ENCODE data around the gene RALGAPA1.

RALGAPA1 gene

DNA sequence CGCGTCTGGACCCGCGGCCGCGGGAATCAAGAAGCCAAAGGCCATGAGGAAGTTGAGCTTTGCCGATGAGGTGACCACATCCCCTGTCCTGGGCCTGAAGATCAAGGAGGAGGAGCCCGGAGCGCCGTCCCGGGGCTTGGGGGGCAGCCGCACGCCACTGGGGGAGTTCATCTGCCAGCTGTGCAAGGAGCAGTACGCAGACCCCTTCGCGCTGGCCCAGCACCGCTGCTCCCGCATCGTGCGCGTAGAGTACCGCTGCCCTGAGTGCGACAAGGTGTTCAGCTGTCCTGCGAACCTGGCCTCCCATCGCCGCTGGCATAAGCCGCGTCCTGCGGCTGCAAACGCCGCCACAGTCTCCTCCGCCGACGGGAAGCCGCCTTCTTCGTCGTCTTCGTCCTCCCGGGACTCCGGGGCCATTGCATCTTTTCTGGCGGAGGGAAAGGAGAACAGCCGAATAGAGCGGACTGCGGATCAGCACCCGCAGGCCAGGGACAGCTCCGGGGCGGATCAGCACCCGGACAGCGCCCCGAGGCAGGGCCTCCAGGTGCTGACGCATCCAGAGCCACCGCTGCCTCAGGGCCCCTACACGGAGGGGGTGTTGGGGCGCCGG lies 274.1 kb downstream of the RALGAPA1 start:
- TF ChIP-seq, protein P1, sequence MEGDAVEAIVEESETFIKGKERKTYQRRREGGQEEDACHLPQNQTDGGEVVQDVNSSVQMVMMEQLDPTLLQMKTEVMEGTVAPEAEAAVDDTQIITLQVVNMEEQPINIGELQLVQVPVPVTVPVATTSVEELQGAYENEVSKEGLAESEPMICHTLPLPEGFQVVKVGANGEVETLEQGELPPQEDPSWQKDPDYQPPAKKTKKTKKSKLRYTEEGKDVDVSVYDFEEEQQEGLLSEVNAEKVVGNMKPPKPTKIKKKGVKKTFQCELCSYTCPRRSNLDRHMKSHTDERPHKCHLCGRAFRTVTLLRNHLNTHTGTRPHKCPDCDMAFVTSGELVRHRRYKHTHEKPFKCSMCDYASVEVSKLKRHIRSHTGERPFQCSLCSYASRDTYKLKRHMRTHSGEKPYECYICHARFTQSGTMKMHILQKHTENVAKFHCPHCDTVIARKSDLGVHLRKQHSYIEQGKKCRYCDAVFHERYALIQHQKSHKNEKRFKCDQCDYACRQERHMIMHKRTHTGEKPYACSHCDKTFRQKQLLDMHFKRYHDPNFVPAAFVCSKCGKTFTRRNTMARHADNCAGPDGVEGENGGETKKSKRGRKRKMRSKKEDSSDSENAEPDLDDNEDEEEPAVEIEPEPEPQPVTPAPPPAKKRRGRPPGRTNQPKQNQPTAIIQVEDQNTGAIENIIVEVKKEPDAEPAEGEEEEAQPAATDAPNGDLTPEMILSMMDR (IDR thresholded peaks at IDR 0.05; ENCODE audit: low read length), result no peak
- no peak for TF ChIP-seq EZH2 (IDR thresholded peaks at IDR 0.05; ENCODE audit: borderline replicate concordance, low read length)
- Histone ChIP-seq H3K27ac (ENCODE audit: low read depth, low read length, poor library complexity, severe bottlenecking) (no peak overlapping the region), H3K9me2 (ENCODE audit: low read depth, low read length) (no peaks in the 10 kb centered on the region), H2AFZ (ENCODE audit: low read length) (no peak overlapping the region), H4K20me1 (ENCODE audit: insufficient read depth, low read length) (no peaks in the 10 kb centered on the region), H3K4me2 (ENCODE audit: low read length) (peak overlapping the region; percentile 79), H3K27me3 (ENCODE audit: insufficient read depth, low read length) (no peaks in the 10 kb centered on the region), H3K79me2 (ENCODE audit: insufficient read depth, low read length) (no peaks in the 10 kb centered on the region), H3K36me3 (ENCODE audit: insufficient read depth, low read length) (no peaks in the 10 kb centered on the region), H3K9ac (ENCODE audit: low read length) (no peak overlapping the region; the same call in 1 of the 2 replicates), H3F3A (ENCODE audit: insufficient read depth, low read length) (no peaks in the 10 kb centered on the region), H3K4me1 (ENCODE audit: insufficient read depth, low read length, severe bottlenecking) (peaks cover 12% of the 10 kb centered on the region), H3K4me3 (ENCODE audit: low read depth, low read length, poor library complexity, severe bottlenecking) (peak overlapping the region; percentile 69), H3K9me3 (ENCODE audit: low read length) (no peaks in the 10 kb centered on the region)

DNA sequence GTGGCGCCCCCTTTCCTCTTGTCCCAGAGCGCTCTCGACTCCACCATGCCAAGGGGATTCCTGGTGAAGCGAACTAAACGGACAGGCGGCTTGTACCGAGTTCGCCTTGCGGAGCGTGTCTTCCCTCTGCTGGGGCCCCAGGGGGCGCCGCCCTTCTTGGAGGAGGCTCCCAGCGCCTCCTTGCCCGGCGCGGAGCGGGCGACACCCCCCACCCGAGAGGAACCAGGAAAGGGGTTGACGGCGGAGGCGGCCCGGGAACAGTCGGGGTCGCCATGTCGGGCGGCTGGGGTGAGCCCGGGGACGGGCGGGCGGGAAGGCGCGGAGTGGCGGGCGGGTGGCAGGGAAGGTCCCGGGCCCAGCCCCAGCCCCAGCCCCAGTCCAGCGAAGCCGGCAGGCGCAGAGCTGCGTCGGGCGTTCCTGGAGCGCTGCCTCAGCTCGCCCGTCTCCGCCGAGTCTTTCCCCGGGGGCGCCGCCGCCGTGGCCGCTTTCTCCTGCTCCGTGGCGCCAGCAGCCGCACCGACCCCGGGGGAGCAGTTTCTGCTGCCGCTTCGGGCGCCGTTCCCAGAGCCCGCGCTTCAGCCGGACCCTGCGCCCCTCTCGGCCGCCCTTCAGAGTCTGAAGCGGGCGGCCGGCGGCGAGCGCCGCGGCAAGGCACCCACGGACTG lies 274.8 kb downstream of the RALGAPA1 start:
- Histone ChIP-seq H2AFZ (ENCODE audit: low read length) (no peak overlapping the region), H3K27ac (ENCODE audit: low read depth, low read length, poor library complexity, severe bottlenecking) (no peak overlapping the region), H3K9ac (ENCODE audit: low read length) (peak overlapping the region; percentile 13; the same call in 1 of the 2 replicates), H3K4me3 (ENCODE audit: low read depth, low read length, poor library complexity, severe bottlenecking) (peak overlapping the region; percentile 69), H3K36me3 (ENCODE audit: insufficient read depth, low read length) (no peaks in the 10 kb centered on the region), H3F3A (ENCODE audit: insufficient read depth, low read length) (no peaks in the 10 kb centered on the region), H3K79me2 (ENCODE audit: insufficient read depth, low read length) (no peaks in the 10 kb centered on the region), H3K4me1 (ENCODE audit: insufficient read depth, low read length, severe bottlenecking) (peaks cover 12% of the 10 kb centered on the region), H3K9me3 (ENCODE audit: low read length) (no peaks in the 10 kb centered on the region), H3K9me2 (ENCODE audit: low read depth, low read length) (no peaks in the 10 kb centered on the region), H4K20me1 (ENCODE audit: insufficient read depth, low read length) (no peaks in the 10 kb centered on the region), H3K4me2 (ENCODE audit: low read length) (peak overlapping the region; percentile 79), H3K27me3 (ENCODE audit: insufficient read depth, low read length) (no peaks in the 10 kb centered on the region)
- TF ChIP-seq, protein P1 (IDR thresholded peaks at IDR 0.05; ENCODE audit: low read length), result no peak
- TF ChIP-seq EZH2 (IDR thresholded peaks at IDR 0.05; ENCODE audit: borderline replicate concordance, low read length), result no peak

DNA sequence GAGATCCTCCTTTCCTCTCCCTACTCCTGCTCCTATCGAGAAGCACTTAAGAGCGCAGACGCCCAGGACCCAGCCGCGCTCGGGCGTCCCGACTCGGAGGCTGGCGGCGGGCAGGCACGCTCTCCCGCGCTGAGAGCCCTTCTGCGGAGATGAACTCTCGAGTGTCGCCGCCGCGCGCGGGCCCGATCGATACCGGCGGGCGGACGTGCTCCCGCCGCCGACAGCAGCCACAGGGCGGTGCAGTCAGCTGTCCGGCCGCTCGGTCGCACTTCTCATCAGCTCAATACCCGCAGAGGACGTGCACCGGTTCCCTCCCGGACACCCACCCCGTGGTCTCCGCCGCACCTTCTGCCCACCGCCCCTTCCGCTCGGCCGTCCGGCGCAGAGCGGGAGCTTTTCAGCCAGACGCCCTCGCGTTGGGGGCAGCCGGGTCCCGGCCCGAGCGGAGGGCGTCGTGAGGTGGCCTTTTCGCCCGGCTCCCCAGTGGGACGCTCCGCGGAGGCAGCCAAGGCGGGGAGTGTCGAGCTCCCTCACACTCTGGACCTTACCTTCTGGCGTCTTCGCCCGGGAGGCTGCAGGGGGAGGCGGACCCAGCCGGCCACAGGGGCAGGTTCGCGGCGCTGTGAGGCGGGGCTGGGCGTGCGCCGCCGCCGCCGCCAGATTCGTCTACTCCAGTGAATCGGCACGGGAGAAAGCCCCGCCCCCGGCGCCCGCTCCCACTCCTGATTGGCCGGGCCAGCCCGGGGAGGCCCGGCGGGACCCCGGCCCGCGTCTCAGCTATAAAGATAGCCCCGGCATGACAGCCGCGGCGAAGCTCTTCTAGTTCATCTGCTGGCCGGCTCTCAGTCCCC lies 275.5 kb downstream of the RALGAPA1 start, which contains the start of gene INSM2:
Gene INSM2, plus strand, starts transcription at position 808 of the 851 bp plus-strand sequence. CDS start 89 bp downstream, outside the sequence.
- Histone ChIP-seq H3K9me2 (ENCODE audit: low read depth, low read length) (no peaks in the 10 kb centered on the region), H3K27me3 (ENCODE audit: insufficient read depth, low read length) (no peaks in the 10 kb centered on the region), H3K4me3 (ENCODE audit: low read depth, low read length, poor library complexity, severe bottlenecking) (peak within 1 kb of the TSS; percentile 69), H3F3A (ENCODE audit: insufficient read depth, low read length) (no peaks in the 10 kb centered on the region), H3K4me2 (ENCODE audit: low read length) (peak within 1 kb of the TSS; percentile 79), H3K4me1 (ENCODE audit: insufficient read depth, low read length, severe bottlenecking) (peaks cover 12% of the 10 kb centered on the region), H3K79me2 (ENCODE audit: insufficient read depth, low read length) (no peaks in the 10 kb centered on the region), H2AFZ (ENCODE audit: low read length) (no peak within 1 kb of the TSS), H3K9ac (ENCODE audit: low read length) (peak within 1 kb of the TSS; percentile 44; the same call in 1 of the 2 replicates), H3K36me3 (ENCODE audit: insufficient read depth, low read length) (no peaks in the 10 kb centered on the region), H3K9me3 (ENCODE audit: low read length) (no peaks in the 10 kb centered on the region), H4K20me1 (ENCODE audit: insufficient read depth, low read length) (no peaks in the 10 kb centered on the region), H3K27ac (ENCODE audit: low read depth, low read length, poor library complexity, severe bottlenecking) (no peak within 1 kb of the TSS)
- no peak for TF ChIP-seq EZH2 (IDR thresholded peaks at IDR 0.05; ENCODE audit: borderline replicate concordance, low read length)
- TF ChIP-seq, protein P1 (IDR thresholded peaks at IDR 0.05; ENCODE audit: low read length), result no peak
